GM10248 (cell line): ENCODE data around the gene CCDC88B.

Experiments used
- CTCF ChIA-PET: fragments of 300-600 bp; sonication (Branson Sonifier 250); formaldehyde crosslinking; extraction: SDS; loops from one replicate; lab custom pipeline; 2021; ENCODE audit warnings: antibody characterized with exemption; lab: Yijun Ruan, JAX
- POLR2A ChIA-PET: fragments of 350-650 bp; sonication (Branson Sonifier 250); formaldehyde crosslinking; extraction: SDS; loops from one replicate; lab custom pipeline; 2020; ENCODE audit warnings: antibody characterized with exemption; lab: Yijun Ruan, JAX
- DNase-seq: peaks from one replicate; pipeline ENCODE4 v3.0.0; 2012; ENCODE audit errors: extremely low spot score
- CTCF ChIP-seq: IDR thresholded peaks from 2 replicates; pipeline ENCODE4 v1.5.1; 2012; ENCODE audit warnings: mild to moderate bottlenecking, low read depth; ENCODE audit errors: extremely low read depth, missing control alignments, control extremely low read depth

Gene CCDC88B

DNA sequence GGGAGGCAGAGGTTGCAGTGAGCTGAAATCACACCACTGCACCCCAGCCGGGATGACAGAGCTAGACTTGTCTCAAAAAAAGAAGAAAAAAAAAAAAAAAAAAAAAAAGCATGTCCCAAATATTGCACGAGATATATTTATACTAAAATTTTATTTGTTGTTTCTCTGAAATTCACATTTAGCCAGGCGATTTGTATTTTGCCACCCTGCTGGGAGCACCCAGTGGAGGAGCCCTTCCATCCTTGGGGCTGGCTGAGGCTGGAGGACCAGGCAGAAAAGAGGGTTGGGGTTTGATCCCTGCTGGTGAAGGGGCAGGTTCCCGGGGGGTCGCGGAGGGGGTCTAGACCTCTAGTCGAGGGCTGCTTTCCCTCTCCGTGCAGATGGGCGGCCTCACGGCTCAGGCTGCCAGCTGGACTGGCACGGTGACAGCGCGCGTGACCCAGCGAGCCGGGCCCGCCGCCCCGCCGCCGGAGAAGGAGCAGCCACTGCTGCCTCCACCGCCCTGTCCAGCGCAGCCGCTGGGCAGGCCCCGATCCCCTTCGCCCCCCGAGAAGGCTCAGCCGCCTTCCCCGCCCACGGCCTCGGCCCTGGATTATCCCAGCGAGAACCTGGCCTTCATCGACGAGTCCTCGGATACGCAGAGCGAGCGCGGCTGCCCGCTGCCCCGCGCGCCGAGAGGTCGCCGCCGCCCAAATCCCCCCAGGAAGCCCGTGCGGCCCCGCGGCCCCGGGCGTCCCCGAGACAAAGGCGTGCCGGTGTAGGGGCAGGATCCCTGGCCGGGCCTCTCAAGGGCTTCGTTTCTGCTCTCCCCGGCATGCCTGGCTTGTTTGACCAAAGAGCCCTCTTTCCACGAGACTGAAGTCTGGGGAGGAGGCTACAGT, 40.8 kb upstream of the CCDC88B start:
- POLR2A ChIA-PET: no interaction called here
- no peak for TF ChIP-seq CTCF
- CTCF ChIA-PET: interaction anchor here (1.8 kb wide), 1 partner anchor 95 kb away, joined by 5 read pairs; no protein-coding TSS in a partner anchor
- DNase-seq: no peak

- CTCF ChIA-PET: interaction anchor here (0.7 to 5.8 kb wide), 29 partner anchors 10 to 360 kb away, joined by 3 to 219 read pairs (median 6); partner anchors contain the start of genes BAD, CCDC88B, FERMT3 and GPR137
- no peak for DNase-seq
- POLR2A ChIA-PET: interaction anchor here (1.2 kb wide), 1 partner anchor 28 kb away, joined by 3 read pairs; no protein-coding TSS in a partner anchor
- no peak for TF ChIP-seq CTCF
Observed at GRCh38 chr11:64299847-64300648, 40.0 kb upstream of the CCDC88B start, which contains the start of gene CATSPERZ. CATSPERZ (plus strand) TSS chr11:64300358; CDS start chr11:64300411, 53 bp downstream.

DNA sequence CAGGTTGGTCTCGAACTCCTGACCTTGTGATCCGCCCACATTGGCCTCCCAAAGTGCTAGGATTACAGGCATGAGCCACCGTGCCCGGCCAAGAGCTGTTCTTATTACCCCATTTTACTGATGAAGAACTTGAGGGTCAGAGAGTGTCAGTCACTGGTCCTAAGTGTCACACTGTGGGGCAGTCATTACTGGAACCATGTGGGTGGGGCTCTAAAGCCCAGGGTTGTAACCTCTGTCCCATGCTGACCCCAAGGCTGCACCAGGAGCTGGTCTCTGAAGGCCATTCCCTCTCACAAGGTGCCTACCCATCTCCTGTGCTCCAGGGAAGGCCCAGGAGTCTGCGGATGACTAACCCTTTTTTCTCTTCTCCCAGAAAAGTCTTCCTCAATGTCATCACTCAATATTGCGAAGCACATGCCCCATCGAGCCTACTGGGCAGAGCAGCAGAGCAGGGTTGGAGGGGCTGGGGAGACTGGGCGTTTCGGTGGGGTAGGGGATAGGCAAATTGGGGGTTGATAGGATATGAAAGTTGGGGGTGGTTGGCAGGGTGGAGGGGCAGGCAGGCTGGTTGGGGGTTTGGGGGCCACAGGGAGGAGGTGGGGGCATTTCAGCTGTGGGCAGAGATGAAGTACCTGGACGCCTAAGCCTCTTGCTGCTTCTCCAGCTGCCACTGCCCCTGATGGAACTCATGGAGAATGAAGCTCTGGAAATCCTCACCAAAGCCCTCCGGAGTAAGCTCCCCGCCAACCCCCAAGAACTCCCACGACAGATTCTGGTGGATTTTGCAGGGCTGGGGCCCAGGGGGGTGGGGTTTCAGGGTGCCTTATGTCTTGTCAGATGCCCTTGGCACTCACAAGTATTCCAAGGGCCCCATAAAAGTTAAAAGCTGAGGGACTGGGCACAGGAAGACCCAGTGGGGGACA, 36.6 kb upstream of the CCDC88B start:
- DNase-seq: no peak
- ChIA-PET POLR2A (interaction anchor here (0.6 to 2.0 kb wide), 5 partner anchors 9 to 739 kb away, joined by 6 to 18 read pairs (median 8); partner anchors contain the start of genes FERMT3, PRDX5 and TRMT112), CTCF (interaction anchor here (1.1 to 5.8 kb wide), 26 partner anchors 10 to 302 kb away, joined by 3 to 219 read pairs (median 10); partner anchors contain the start of genes BAD, FERMT3, GPR137 and KCNK4)
- no peak for TF ChIP-seq CTCF

DNA sequence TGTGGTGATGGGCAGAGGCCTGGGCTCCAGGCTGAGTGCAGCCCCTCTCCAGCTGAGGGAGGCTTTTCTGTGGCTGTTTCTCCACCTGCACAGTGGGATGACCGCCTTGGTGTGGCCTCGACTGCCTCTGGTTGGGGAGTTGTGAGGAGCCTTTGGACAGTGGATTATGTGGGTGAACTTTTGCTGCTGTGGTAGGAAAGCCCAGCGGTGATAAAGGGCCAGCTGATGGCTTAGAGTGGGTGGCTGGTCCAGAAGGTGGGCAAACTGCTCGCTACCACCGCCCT, 36.0 kb upstream of the CCDC88B start:
- POLR2A ChIA-PET: interaction anchor here (1.0 to 2.0 kb wide), 3 partner anchors 14 to 100 kb away, joined by 8 to 18 read pairs (median 8); partner anchors contain the start of genes FERMT3, PRDX5 and TRMT112

More for the DNA sequence above, 36.0 kb upstream of the CCDC88B start:
- CTCF ChIA-PET: interaction anchor here (0.9 to 5.8 kb wide), 24 partner anchors 9 to 303 kb away, joined by 3 to 219 read pairs (median 10); partner anchors contain the start of genes BAD, FERMT3, GPR137 and KCNK4
- DNase-seq: no peak
- peak; percentile 1 for TF ChIP-seq CTCF
